Cardiac fibroblast (primary cell): ENCODE data around the gene HDC.

ENCODE experiments used
- DNase-seq, 2 donors: peaks; one replicate each; pipeline versions ENCODE4 v3.0.0 to v3.0.0-alpha.2; 2010; ENCODE audit warnings: low read depth in 2 of 2
- H3K4me3 ChIP-seq, 2 donors: replicated peaks in 1 of 2; 1 replicate in 1 of 2; 2 replicates in 1 of 2; pipeline ENCODE4 v1.5.1; 2011; ENCODE audit warnings: low read depth in 2 of 2, low read length in 2 of 2, mild to moderate bottlenecking in 2 of 2, moderate library complexity in 1 of 2
- CTCF ChIP-seq: IDR thresholded peaks from one replicate; pipeline ENCODE4 v1.5.1; 2011; ENCODE audit warnings: low read depth, mild to moderate bottlenecking, low read length, inconsistent platforms

HDC gene

DNA sequence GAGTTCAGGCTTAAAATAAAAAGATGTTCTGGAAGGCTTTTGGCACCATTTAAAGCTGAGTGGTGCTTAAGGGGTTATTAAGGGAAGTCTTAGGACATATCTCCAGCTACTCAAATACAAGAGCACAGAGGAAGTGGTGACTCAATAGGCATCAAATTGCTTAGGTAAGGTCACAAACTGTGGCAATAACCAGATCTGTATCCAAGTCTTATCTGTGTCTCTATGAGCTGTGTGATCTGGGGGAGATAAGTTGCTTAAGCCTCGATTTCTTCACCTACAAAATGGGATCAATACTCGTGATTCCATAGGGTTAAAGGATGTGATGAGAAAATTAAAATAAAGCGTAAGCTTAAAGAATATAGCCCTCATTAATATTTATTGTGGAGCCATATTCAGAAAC, 7.6 kb downstream of the HDC start:
- no peak for TF ChIP-seq CTCF
- no peak overlapping the region for H3K4me3 ChIP-seq
- peak; percentile 25 to 50 for DNase-seq

DNA sequence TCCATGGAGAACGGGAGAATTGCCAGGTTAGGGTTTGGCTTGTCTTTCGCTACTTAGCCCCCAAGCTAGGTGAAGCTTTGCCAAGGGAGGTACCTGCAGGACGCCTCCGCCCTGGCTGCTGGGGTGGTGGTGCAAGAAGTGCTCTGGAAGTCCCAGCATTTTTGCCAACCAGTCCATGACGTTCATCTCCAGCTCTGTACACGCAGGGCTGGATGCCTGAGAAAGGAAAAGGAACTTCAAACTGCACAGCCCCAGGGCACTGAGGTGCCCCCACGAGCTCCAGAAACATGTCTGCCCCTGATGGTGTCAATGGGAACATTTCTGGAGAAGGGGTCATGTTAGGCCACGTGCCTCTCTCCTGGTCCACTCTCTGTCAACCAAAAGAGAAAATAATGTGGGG, 8.2 kb downstream of the HDC start:
- H3K4me3 ChIP-seq, result no peak overlapping the region
- no peak for TF ChIP-seq CTCF
- DNase-seq, result no peak

GRCh38 chr15:50256188-50257041, 9.1 kb downstream of the HDC start:
- no peak overlapping the region for H3K4me3 ChIP-seq
- peak; percentile 45 to 55 for DNase-seq
- TF ChIP-seq CTCF, result no peak

DNA sequence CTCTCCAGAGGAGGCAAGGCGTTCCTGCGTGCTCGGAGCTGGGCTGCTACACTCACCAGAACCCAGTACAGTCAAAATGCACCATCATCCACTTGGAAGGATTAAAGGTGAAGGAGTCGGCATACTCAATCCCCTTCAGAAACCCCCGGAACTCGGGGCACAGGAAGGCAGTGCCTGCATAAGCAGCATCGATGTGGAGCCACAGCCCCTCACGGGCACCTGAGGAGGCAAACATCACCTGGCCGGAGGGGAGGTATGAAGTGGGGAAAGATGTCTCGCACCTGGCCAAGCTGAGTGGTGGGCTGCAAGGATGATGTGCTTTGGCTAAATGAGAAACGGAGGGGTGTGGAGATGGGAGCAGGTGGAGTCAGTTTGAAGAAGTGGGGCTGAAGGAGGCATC, 13.0 kb downstream of the HDC start:
- no peak for TF ChIP-seq CTCF
- H3K4me3 ChIP-seq, result no peak overlapping the region
- DNase-seq, result no peak

DNA sequence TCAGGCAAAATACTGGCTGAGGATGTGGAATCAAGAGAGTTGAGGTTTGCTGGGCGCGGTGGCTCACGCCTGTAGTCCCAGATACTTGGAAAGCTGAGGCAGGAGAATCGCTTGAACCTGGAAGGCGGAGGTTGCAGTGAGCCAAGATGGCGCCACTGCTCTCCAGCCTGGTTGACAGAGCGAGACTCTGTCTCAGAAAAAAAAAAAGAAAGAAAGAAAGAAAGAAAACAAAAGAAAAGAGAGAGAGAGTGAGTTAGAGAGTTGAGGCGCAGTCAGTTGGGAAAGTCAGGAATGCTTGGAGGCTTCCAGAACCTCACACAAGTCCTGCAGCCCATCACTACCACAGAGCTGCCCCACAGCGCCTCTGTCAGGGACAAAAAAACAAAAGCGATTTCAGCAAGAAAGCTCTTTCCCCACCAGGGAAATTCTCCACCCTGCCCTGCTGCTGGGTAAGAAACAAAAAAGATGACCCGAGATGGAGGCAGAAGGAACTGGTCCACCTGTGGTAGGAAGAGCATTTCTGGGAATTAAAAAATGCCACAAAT, 13.8 kb downstream of the HDC start:
- TF ChIP-seq CTCF, result no peak
- no peak for DNase-seq
- no peak overlapping the region for H3K4me3 ChIP-seq

DNA sequence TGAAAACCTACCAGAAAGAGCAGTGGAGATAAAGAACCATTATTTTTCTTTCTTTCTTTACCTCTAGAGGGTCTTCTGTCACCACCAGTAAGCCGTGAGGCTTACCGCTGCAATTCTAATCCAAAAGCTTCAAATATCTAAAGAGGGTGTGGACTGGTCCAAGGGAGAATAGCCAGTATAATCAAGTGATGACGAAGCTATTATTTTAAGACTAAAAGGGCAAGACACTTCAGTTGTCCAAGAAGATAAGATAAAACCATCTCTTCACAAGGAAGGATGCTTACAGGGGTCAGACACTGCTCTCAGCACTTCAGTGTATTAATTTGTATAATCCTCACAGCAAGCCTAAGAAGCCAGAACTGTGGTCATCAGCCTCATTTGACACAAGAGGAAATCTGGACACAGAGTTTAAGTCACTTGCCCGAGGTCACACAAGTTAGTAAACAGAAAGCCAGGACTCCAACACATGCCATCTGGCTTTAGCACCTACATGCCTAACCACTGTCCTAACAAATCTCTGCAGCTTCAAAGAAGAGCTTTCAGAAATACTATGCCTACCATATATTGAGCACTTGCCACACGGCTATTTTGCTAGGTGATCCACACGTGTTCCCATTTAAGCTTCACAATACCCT, 14.6 kb downstream of the HDC start:
- DNase-seq, result no peak
- no peak for TF ChIP-seq CTCF
- no peak overlapping the region for H3K4me3 ChIP-seq
